ENCODE measurements around the gene POU2F3.
A peak's percentile ranks its signal among the peaks of the same experiment; 100 is the strongest.

Gene POU2F3

DNA sequence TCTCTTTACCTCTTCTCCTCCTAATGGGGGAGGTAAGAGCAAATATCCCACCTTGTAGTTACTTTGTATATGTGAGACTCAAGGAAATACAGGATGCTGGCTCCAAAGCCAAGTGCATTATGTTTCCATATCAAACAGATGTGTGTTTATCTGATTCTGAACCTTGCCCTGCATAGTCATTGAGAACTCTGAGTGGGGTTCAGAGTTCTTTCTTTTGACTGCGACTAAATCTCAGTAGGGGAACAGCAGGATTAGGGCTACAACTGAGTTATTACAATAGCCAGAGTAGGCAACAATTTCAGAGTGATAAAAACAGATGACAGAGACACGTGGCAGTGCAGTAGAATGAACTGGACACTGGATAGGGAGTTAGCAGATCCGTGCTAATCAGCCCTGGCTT is 51.0 kb downstream of the POU2F3 start:
- DNase-seq, result no peak

DNA sequence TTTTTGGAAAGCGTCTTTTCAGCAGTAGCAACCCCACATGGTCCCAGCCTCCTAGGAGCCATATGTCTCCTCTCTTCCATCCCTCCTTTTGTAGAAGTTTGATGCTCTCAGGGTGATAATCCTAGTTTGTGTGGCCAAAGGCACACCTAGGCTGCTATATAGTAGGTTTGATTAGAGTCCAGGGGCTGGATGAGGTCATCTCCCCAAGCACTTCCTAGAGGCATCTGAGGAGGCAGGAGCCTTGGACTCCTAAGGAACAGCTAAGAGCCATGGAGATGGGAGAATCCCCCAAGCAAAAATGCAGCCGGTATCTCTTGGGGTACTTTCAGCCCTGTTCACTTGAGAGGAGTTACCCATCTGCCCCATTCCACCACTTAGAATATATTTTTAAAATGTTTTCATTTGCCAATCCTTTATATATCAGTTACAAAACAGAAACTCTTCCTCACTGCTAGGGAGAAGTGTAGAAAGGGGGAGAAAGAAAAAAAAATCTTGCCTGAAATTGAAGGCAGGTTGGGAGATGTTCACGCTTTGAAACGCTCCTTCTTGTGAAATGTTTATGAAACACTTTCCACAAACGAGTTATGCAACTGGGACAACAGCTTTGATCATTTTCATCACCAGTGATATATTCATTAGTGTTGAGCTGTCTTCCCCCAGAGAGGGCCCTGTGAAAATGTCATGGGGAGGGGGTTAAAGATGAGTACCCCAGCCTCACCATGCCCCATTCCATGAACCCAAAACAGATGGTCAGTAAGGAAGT is 53.3 kb downstream of the POU2F3 start:
- no peak for DNase-seq

GRCh38 chr11:120294096-120294495 is 54.2 kb downstream of the POU2F3 start:
- DNase-seq, result no peak

- no peak for DNase-seq
These were observed 55.2 kb downstream of the POU2F3 start for GRCh38 chr11:120295099-120295498.

DNA sequence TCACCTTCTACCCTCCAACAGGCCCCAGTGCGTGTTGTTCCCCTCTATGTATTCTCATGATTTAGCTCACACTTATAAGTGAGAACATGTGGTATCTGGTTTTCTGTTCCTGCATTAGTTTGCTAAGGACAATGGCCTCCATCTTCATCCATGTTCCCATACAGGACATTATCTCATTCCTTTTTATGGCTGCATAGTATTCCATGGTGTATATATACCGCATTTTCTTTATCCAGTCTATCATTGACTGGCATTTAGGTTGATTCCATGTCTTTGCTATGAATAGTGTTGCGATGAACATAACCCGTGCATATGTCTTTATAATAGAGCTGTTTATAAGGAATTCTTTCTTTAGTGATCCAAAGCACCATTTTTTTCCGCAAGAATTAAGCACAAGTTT is 56.6 kb downstream of the POU2F3 start:
- no peak for DNase-seq

DNA sequence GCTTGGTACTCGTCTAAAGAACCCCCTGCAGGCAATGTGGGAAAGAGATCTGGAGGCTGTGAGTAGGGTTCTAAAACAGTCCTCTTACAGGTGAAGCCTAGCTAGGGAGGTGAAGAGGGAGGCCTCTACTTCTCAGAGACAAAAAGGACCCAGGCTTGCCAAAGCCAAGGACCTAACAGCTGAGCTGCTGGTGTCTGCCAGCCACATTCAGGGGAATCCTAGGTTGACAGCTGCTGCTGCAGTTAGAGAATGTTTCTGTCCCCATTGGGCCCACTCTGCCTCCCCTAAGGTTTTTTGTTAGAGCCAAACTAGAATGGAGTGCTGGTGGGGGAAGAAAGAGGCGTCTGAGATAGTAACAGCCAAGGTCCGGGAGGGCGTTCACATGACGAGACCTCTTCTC is 58.5 kb downstream of the POU2F3 start:
- DNase-seq, result no peak

GRCh38 chr11:120302001-120302805 is 62.3 kb downstream of the POU2F3 start:
- DNase-seq, result no peak

GRCh38 chr11:120303004-120303637 is 63.2 kb downstream of the POU2F3 start:
- peak; percentile 69 for DNase-seq

- no peak for DNase-seq
These were observed 64.6 kb downstream of the POU2F3 start for GRCh38 chr11:120304526-120304925.

DNA sequence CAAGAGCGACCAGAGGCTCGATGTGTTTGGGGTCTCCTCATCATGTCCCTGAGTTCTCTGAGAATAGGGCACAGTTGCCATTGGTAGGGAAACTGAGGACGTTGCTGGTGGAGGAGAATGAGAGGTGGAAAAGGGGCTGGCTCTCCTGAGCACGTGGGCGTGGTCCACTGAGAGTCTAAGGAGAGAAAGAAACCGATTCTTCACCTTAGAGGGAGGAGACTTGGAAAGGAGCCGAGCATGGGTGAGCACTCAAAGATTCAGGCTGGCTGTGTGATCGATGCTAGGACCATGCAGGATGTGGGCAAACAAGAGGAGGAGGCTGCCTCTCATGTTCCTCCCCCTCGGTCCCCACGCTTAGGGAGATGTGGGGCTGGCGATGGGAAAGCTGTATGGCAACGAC is 65.3 kb downstream of the POU2F3 start:
- no peak for DNase-seq

DNA sequence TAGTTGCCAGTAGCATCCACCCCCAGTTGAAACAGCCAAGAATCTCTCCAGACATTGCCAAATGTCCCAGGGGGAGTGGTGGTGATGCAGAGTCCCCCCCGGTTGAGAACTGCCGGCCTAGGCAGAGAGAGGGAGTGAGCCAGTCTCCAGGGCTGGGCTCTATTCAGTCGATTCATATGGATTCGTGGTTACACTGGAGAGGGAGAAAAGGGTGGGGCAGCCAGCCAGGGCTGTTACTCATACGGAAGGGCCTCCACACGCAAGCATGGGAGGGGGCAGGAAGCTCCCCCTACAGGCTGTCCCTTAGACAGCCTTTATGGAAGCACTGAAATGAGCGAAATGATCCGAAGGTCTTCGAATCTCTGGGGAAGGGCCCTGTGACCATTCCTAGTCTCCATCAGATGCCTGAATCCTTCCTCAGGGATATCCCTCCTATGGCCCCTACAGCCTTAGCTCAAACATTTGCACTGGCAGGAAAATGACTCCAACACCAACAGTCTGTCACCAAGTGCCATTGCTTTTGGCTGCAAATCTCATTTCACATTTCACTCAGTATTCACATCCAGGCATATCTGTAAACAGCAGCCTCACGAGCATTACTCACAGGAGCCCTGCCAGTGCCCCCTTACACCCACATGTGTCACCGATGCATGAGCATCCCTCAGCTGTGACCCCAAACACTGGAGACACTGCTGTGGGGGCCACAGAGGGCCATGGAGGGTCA is 66.7 kb downstream of the POU2F3 start:
- DNase-seq, result peak; percentile 57

GRCh38 chr11:120307476-120307875 is 67.5 kb downstream of the POU2F3 start:
- no peak for DNase-seq

DNA sequence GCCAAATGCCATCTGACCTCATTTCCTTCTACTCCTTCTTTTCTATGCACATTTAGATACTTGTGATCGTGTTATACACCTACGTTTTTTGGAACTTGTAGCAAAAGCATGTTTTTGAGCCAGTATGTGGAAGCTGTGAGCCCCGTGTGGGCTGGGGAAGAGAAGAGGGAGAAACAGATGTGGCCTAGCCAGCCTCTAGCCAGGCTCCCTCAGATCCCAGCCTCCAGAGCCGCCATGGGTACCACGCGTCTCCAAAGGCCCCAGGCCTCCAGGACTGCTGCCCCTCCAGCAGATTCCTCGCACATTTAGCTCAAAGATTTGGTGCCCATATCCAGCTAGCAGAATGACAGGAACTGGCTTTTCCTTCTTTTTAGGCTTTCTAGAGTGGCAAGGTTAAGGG is 68.1 kb downstream of the POU2F3 start:
- no peak for DNase-seq

DNA sequence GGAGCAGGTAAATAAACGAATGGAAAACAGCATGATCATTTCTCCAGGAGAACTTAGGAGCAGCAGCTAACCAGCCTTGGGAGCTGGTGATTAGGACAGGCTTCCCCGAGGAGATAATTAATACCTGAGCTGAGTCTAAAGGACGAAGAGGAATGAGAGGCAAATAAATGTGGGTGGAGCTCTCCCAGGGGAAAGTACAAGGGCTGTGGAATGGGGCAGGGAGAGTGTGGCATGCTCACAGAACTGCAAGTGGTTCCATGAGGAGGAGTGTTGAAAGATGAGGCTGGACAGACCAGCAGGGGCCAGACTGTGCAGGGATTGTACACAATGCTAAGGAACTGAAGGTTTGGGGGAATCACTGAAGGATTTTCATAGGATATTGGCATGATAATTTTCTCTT is 70.9 kb downstream of the POU2F3 start:
- DNase-seq, result no peak

DNA sequence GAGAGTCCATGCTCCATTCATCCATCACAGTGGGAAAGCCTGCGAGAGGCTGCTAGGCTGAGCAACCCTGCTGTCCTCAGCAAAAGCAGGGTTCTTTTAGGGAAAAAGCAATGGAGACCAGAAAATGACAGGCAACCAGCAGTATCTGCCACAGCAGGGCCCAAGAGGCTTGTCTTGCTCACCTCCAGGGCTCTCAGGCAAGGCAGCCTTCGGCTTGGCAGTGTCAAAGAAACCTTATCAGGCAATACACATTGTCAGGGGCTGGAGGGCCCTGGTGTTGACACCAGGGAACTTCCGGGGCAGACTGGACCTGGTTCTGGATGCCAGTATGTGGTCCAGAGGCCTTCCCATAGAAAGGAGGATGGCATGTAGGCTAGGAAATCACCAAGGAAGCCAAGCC is 74.9 kb downstream of the POU2F3 start:
- no peak for DNase-seq

DNA sequence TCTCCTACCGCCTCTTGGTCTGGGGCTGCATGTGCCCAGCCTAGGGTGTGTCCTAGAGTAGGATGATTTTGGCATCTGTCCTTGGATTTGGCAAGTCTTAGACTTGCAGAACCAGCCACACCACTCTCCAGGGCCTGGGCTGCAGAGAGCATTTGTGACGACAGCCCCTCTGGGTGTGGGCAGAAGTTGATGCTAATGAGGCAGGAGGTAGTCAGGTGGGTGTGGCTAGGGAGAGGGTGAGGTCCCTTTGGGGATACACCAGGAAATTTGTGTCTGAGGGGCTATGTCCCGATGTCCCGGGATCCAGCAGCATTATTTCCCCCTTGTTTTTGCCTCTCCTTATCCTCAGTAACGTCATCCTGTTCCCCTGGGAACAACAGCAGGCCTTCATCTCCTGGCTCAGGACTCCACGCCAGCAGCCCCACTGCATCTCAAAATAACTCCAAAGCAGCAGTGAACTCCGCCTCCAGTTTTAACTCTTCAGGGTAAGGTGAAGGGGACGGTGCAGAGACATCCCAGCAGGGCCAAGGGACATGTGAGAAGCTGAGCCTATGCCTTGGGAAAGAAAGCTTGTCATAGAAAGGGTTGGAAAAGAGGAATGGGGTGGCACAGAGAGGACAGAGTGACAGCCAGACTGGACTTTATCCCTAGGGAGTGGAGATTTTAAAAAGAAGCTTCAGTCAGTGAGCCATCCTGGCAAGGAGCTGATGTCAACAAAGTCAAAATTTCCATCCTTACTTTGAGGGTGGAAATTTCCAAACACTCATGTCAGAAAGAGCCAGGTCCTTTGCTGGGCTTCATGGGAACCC is 77.1 kb downstream of the POU2F3 start:
- DNase-seq, result peak; percentile 49

GRCh38 chr11:120317689-120318480 is 77.9 kb downstream of the POU2F3 start:
- DNase-seq, result no peak

DNA sequence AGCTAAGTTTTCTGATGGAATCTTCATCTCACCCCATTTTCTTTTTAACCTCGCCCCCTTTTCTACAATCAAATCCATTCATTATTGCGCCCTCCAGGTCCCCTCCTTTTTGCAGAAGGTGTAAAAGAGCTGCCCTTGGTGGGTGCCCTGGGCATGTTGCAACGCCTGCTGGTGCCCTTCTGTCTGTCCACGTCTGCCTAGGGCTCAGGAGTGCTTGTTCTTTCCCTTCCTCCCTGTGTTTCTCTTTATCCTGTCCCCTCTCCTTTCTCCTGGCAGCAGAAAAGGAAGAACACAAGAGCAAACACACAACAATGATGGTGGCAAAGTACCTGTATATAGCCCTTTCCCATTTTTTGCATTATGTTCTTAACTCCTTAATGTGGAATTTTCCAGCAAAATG is 79.0 kb downstream of the POU2F3 start:
- no peak for DNase-seq

DNA sequence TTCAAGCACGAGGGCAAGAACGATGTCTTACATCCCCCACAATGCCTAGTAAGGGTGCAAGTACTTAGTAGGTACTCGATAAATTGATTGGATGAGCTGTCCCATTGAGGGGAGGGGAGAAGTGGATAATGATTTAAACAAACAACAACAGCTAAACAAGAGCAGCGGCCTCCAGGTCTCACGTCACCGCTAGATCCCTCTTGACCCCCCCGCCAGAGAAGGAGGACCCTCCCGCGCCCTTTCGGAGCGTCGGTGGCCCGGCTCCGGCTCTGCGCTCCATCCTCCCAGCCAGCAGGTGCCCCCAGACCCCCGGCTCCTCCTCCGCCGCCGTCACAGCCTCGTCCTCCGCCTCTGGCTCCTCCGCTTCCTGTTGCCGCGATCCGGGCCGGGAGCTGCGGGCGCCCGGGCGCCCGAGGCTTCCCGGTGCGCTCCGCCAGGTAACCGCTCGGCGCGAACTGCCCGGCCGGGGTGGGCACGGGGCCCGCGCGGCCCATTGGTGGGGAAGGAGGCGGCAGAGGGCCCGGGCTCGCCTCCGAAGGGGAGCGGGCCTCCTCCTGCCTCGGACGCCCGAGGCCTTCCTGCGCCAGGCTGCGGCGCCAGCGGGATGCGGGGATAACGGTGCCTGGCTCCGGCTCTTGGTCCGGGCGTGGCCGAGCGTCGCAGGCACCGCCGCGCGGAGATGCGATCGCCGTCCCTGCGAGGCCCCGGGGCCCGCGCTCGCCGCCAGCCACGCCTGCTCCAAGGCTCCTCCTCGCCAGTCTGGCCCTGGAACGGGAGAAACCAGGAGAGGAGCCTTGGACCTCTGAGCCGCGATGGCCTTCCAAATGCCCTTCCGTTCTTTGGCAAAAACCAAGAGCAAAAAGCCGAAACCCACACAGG is 85.2 kb downstream of the POU2F3 start, which contains the start of gene TLCD5:
TLCD5 (plus strand) TSS at position 368 of the 879 bp plus-strand sequence. CDS start 2,143 bp downstream, outside the sequence.
- DNase-seq, result peak; percentile 88

- no peak for DNase-seq
These were observed 86.3 kb downstream of the POU2F3 start for GRCh38 chr11:120326228-120326627.

Data from femur (tissue), 1 donor.